ENCODE results near the gene STK39. TPM values are rescaled to one million over a fixed set of nuclear protein-coding genes. Genes with fewer than 3 reads are reported as not detected.
"Not testable (repeated sequence)": the region's sequence is repeated elsewhere in the genome, so short reads cannot be mapped to it uniquely, and the experiment has no call there.

Gene STK39
- total and polyA plus RNA-seq, 4 donors = 8.5 to 18.7 (median 11.2) TPM

DNA sequence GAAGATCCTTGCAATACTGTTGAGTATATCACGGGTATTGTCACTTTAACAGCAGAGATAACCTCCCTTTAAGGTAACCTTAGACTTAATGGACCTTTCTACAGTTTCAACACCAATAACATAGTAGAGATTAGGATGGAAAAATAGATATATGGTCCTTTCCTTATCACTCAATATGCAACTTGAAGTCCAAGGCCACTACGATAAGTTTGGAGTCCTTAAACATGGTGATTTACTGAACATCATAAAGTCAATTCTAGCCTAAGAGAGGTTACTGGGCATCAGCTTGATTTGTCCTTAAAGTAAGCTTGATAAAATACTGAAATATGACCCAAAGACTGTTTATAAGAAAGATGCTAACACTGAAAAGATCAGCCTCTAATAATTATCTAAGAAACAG is 203.2 kb downstream of the STK39 start:
- WGBS, 2 donors = 90% methylated on average over 2 of the region's 2 CpGs
- TF ChIP-seq, protein P1, sequence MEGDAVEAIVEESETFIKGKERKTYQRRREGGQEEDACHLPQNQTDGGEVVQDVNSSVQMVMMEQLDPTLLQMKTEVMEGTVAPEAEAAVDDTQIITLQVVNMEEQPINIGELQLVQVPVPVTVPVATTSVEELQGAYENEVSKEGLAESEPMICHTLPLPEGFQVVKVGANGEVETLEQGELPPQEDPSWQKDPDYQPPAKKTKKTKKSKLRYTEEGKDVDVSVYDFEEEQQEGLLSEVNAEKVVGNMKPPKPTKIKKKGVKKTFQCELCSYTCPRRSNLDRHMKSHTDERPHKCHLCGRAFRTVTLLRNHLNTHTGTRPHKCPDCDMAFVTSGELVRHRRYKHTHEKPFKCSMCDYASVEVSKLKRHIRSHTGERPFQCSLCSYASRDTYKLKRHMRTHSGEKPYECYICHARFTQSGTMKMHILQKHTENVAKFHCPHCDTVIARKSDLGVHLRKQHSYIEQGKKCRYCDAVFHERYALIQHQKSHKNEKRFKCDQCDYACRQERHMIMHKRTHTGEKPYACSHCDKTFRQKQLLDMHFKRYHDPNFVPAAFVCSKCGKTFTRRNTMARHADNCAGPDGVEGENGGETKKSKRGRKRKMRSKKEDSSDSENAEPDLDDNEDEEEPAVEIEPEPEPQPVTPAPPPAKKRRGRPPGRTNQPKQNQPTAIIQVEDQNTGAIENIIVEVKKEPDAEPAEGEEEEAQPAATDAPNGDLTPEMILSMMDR (IDR thresholded peaks at IDR 0.05; ENCODE audit: control extremely low read depth, extremely low read depth) = no peak
- Histone ChIP-seq H3K9ac (ENCODE audit: insufficient read depth in 1 of 2, low read length in 2 of 2) (no peak overlapping the region), H3K27ac (ENCODE audit: low read depth in 1 of 2, low read length in 1 of 2) (no peak overlapping the region), H3K36me3 (ENCODE audit: control insufficient read depth in 4 of 4, insufficient read depth in 4 of 4, low read length in 4 of 4) (no peaks in the 10 kb centered on the region), H3K4me3 (no peak overlapping the region), H3K4me1 (ENCODE audit: control insufficient read depth in 5 of 5, insufficient read depth in 5 of 5, low read length in 5 of 5) (no peaks in the 10 kb centered on the region), H3K9me3 (ENCODE audit: control insufficient read depth in 4 of 4, insufficient read depth in 3 of 4, low read length in 3 of 4) (no peaks in the 10 kb centered on the region), H3K27me3 (ENCODE audit: control insufficient read depth in 3 of 3, insufficient read depth in 3 of 3, low read length in 2 of 3) (no peaks in the 10 kb centered on the region)
- no peak for DNase-seq
- no peak for ATAC-seq (ENCODE audit: insufficient read depth, low FRiP score)

DNA sequence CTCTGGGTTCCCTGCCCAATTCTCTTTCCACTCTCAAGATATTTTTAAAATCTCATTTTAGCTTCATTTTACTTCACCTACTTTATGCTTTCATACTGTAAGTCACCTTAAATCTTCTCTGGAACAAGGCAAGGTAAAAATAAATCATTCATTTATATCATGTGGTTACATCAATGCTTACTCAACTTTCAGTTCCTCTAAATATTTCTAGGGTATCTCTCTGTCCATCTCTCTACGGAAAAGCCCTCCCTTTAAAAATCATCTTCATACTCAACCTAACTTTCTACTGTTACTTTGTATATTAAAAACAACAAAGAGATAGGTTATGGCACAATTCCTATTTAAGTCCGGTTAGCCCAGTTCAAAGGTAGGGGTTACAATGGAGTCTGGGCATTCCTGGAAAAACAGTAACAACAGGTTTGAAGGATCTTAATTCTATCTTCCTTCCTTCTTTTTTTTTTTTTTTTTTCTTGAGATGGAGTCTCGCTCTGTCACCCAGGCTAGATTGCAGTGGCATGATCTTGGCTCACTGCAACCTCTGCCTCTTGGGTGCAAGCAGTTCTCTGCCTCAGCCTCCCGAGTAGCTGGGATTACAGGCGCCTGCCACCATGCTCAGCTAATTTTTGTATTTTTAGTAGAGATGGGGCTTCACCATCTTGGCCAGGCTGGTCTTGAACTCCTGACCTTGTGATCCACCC is 205.1 kb downstream of the STK39 start:
- DNase-seq; H3K9me3 ChIP-seq (ENCODE audit: control insufficient read depth in 4 of 4, insufficient read depth in 3 of 4, low read length in 3 of 4); H3K36me3 ChIP-seq (ENCODE audit: control insufficient read depth in 4 of 4, insufficient read depth in 4 of 4, low read length in 4 of 4); H3K27me3 ChIP-seq (ENCODE audit: control insufficient read depth in 3 of 3, insufficient read depth in 3 of 3, low read length in 2 of 3); H3K4me1 ChIP-seq (ENCODE audit: control insufficient read depth in 5 of 5, insufficient read depth in 5 of 5, low read length in 5 of 5); H3K27ac ChIP-seq (ENCODE audit: low read depth in 1 of 2, low read length in 1 of 2); H3K4me3 ChIP-seq; ATAC-seq (ENCODE audit: insufficient read depth, low FRiP score); H3K9ac ChIP-seq (ENCODE audit: insufficient read depth in 1 of 2, low read length in 2 of 2): not testable (repeated sequence)
- 82 to 86% methylated on average over 5 of the region's 5 CpGs for WGBS, 2 donors

DNA sequence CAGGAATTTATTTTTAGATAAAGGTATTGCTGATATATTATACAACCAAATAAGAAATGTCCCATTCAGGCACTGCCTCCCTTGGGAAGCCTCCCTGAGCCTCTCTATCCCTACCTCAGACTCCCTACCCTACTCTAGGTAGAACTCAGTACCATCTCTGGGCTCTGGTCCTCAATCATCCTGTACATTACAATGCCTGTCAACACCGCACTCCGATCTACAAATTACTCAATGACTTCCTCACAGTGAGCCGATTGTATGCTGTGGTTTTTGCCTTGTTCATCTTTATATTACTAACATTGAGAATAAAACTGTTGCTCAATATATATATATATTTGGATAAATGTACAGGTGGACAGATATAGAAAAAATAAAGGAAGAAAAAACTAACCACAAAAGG is 207.5 kb downstream of the STK39 start:
- Histone ChIP-seq H3K36me3 (ENCODE audit: control insufficient read depth in 4 of 4, insufficient read depth in 4 of 4, low read length in 4 of 4) (no peaks in the 10 kb centered on the region), H3K4me3 (no peak overlapping the region), H3K27me3 (ENCODE audit: control insufficient read depth in 3 of 3, insufficient read depth in 3 of 3, low read length in 2 of 3) (no peaks in the 10 kb centered on the region), H3K9me3 (ENCODE audit: control insufficient read depth in 4 of 4, insufficient read depth in 3 of 4, low read length in 3 of 4) (no peaks in the 10 kb centered on the region), H3K4me1 (ENCODE audit: control insufficient read depth in 5 of 5, insufficient read depth in 5 of 5, low read length in 5 of 5) (no peaks in the 10 kb centered on the region), H3K27ac (ENCODE audit: low read depth in 1 of 2, low read length in 1 of 2) (no peak overlapping the region), H3K9ac (ENCODE audit: insufficient read depth in 1 of 2, low read length in 2 of 2) (no peak overlapping the region)
- DNase-seq = no peak
- 39 to 50% methylated on average over 3 of the region's 3 CpGs for WGBS, 2 donors
- ATAC-seq (ENCODE audit: insufficient read depth, low FRiP score) = no peak
- TF ChIP-seq, protein P1 (IDR thresholded peaks at IDR 0.05; ENCODE audit: control extremely low read depth, extremely low read depth) = no peak

DNA sequence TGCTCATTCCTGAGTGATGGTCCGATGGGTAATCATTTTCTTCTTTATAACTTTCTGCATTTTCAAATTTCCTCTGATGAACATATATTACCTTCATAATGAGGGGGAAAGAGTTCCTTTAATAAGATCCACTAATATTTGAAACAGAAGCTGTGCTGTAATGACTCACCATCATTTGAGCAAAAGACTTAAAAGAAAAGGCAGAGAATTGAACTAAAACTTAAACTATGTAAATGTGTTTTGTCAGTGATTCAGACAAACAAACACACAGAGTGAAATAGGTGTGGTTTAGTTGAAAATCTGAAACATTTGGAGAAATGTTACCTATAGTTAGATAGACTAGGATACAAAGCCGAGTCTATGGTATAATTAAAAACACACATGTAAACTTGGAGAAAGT is 209.6 kb downstream of the STK39 start:
- peaks cover 0 to 3% (median under 1%) of the 10 kb centered on the region in 4 donors for H3K36me3 ChIP-seq (ENCODE audit: control insufficient read depth in 4 of 4, insufficient read depth in 4 of 4, low read length in 4 of 4)
- DNase-seq = no peak
- no peak overlapping the region for H3K9ac ChIP-seq (ENCODE audit: insufficient read depth in 1 of 2, low read length in 2 of 2)
- H3K4me1 ChIP-seq (ENCODE audit: control insufficient read depth in 5 of 5, insufficient read depth in 5 of 5, low read length in 5 of 5) = no peaks in the 10 kb centered on the region
- 94 to 97% methylated on average over 2 of the region's 2 CpGs for WGBS, 2 donors
- H3K9me3 ChIP-seq (ENCODE audit: control insufficient read depth in 4 of 4, insufficient read depth in 3 of 4, low read length in 3 of 4) = no peaks in the 10 kb centered on the region
- no peaks in the 10 kb centered on the region for H3K27me3 ChIP-seq (ENCODE audit: control insufficient read depth in 3 of 3, insufficient read depth in 3 of 3, low read length in 2 of 3)
- no peak for ATAC-seq (ENCODE audit: insufficient read depth, low FRiP score)
- H3K27ac ChIP-seq (ENCODE audit: low read depth in 1 of 2, low read length in 1 of 2) = no peak overlapping the region
- TF ChIP-seq, protein P1 (IDR thresholded peaks at IDR 0.05; ENCODE audit: control extremely low read depth, extremely low read depth) = no peak
- H3K4me3 ChIP-seq = no peak overlapping the region
